Activated B cell treated with CpG ODN at 0.5 μM for 24 hours (primary cell): ENCODE measurements around the gene ADARB2. TPM values are rescaled to one million over a fixed set of nuclear protein-coding genes. Genes with fewer than 3 reads are reported as not detected.

Source experiments
- ATAC-seq: fragments of 200-7000 bp; cut with Tn5 transposase; one replicate; pipeline ENCODE4 v1.10.0; 2021; ENCODE audit warnings: low read depth, mild to moderate bottlenecking, moderate library complexity
- CTCF ChIA-PET: fragments of 350-600 bp; sonication (Branson Sonifier 250); formaldehyde crosslinking; loops from one replicate; lab custom pipeline; 2021; ENCODE audit warnings: antibody characterized with exemption; lab: Charles Lee
- POLR2A ChIA-PET: fragments of 350-600 bp; sonication (Branson Sonifier 250); formaldehyde crosslinking; loops from one replicate; lab custom pipeline; 2021; ENCODE audit warnings: antibody characterized with exemption; lab: Charles Lee
- DNase-seq: peaks from one replicate; pipeline ENCODE4 v3.0.0; 2022
- H3K27ac Mint-ChIP-seq: one replicate; pipeline ENCODE4 v1.8.0; 2020; ENCODE audit warnings: mixed read lengths
- H3K27me3 Mint-ChIP-seq: one replicate; pipeline ENCODE4 v1.8.0; 2021; ENCODE audit warnings: mixed read lengths
- H3K36me3 Mint-ChIP-seq: one replicate; pipeline ENCODE4 v1.8.0; 2021; ENCODE audit warnings: low read depth, mixed read lengths
- H3K4me1 Mint-ChIP-seq: one replicate; pipeline ENCODE4 v1.8.0; 2021; ENCODE audit warnings: mixed read lengths
- H3K4me3 Mint-ChIP-seq: one replicate; pipeline ENCODE4 v1.8.0; 2020; ENCODE audit warnings: mild to moderate bottlenecking, mixed read lengths
- H3K9me3 Mint-ChIP-seq: one replicate; pipeline ENCODE4 v1.8.0; 2020; ENCODE audit warnings: mixed read lengths
- intact Hi-C: fragments of 100-400 bp; cut with micrococcal nuclease; formaldehyde crosslinking; loops from one replicate; pipeline ENCODE4 v1.15.1; 2024
- total RNA-seq: library from RNA; stranded (reverse); gene quantifications from 2 replicates; pipeline ENCODE4 v1.2.3, GENCODE V29; 2022
- TF ChIP-seq, protein P1 (sequence below): fragments of 200-600 bp; IDR thresholded peaks from one replicate; pipeline ENCODE4 v1.8.0; 2022; ENCODE audit warnings: antibody characterized with exemption, mild to moderate bottlenecking

ADARB2 gene
- total RNA-seq, 1 donor from 2014 or later, result 0.11 TPM

DNA sequence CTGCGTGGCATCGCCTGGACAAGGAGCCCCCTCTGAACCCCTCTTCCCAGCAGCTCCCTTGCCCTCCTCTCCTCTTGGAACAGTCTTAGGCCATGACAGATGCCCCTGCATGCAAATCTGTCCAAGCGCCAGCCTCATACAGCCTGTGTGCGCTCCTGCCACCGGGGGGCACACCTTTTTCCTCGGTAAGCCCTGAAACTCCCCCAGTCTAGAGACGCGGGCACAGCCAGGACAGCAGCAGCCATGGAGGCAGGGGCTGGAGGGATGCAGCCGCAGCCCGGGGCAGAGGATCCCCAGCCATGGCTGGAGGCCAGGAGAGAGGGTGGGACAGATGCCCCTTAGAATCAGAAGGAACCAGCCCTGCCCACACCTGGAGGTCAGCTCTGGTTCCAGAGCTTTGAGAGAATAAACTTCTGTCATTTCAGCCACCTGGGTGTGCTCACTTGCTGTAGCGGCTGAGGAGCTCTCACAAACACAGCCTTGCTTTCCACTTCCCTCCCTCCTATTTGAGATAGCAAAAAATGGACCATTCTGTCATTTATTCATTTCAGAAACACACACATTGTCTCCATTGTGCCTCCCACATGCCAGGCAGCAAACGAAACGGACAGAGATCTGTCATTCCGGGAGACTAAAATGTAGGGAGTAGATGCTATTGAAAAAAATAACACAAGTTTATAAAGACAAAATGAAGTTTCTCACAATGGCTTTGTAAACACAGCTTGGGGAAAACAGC, 439.6 kb downstream of the ADARB2 start:
- ChIA-PET POLR2A (no interaction called here), CTCF (no interaction called here)
- DNase-seq (no peak), ATAC-seq (no peak)
- no peaks in the 10 kb centered on the region for H3K4me1 Mint-ChIP-seq
- H3K27ac Mint-ChIP-seq, result no peak overlapping the region
- no peaks in the 10 kb centered on the region for H3K36me3 Mint-ChIP-seq
- H3K9me3 Mint-ChIP-seq, result no peaks in the 10 kb centered on the region
- H3K27me3 Mint-ChIP-seq, result peaks cover 19% of the 10 kb centered on the region
- intact Hi-C loops, result no loop called here
- TF ChIP-seq, protein P1, sequence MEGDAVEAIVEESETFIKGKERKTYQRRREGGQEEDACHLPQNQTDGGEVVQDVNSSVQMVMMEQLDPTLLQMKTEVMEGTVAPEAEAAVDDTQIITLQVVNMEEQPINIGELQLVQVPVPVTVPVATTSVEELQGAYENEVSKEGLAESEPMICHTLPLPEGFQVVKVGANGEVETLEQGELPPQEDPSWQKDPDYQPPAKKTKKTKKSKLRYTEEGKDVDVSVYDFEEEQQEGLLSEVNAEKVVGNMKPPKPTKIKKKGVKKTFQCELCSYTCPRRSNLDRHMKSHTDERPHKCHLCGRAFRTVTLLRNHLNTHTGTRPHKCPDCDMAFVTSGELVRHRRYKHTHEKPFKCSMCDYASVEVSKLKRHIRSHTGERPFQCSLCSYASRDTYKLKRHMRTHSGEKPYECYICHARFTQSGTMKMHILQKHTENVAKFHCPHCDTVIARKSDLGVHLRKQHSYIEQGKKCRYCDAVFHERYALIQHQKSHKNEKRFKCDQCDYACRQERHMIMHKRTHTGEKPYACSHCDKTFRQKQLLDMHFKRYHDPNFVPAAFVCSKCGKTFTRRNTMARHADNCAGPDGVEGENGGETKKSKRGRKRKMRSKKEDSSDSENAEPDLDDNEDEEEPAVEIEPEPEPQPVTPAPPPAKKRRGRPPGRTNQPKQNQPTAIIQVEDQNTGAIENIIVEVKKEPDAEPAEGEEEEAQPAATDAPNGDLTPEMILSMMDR, result no peak
- H3K4me3 Mint-ChIP-seq, result no peak overlapping the region

DNA sequence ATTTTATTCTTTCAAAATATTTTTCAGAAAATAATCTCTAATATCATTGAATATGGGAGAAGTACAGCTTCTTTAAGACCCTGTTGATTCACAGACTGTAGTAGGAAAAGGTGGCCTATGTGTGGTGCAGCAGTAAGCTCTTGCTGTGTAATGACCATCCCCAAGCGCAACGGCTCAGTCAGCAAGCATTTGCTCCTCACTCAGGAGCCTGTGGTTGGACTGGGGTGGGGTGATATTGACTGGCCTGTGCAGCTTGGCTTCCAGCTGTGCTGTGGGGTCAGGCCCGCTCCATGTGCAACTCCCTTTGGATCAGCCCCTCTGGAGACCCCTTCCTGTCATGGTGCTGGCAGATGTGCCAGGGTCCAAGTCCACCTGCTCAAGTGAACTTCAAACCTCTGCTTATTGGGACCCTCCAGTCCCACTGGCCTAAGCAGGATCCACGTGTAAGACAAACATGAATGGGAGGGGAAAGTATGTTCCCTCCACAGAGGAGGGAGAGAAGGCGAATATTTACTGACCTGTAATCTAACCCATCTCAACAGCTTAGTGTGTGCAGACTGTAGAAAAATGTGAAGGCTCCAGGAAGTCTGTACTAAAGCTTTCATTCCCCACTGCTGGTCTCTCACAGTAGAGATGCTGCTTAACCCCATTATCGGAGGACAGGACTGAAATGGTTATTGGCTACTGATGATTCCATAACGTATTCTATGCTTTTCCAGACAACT, 441.4 kb downstream of the ADARB2 start:
- CTCF ChIA-PET, result no interaction called here

DNA sequence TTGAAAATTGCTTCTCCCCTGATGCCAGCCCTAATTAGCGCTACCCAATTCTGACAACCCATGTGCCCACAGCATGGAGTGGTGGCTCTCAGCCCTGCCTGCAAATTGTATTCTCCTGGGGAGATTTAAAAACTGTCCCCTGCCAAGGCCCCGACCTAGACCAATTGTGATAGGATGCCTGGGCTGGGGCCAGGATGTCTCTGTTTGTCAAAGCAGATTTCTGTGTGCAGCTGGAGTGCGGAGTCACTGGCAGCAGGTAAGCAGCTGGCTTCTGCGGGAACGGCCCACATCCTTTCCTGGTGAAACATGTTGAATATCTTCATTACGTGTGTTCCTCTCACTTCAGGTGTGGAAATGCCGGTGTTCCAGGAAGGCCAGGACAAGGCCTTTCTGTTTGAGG, 442.6 kb downstream of the ADARB2 start:
- Mint-ChIP-seq H3K4me3 (no peak overlapping the region), H3K9me3 (no peaks in the 10 kb centered on the region), H3K36me3 (no peaks in the 10 kb centered on the region), H3K4me1 (no peaks in the 10 kb centered on the region), H3K27me3 (peaks cover 25% of the 10 kb centered on the region), H3K27ac (no peak overlapping the region)
- POLR2A ChIA-PET, result no interaction called here
- DNase-seq (no peak), ATAC-seq (no peak)
- intact Hi-C loops, result no loop called here
- TF ChIP-seq, protein P1, result no peak
- CTCF ChIA-PET, result no interaction called here

More for the DNA sequence above, 441.4 kb downstream of the ADARB2 start:
- H3K4me3 Mint-ChIP-seq, result no peak overlapping the region
- TF ChIP-seq, protein P1, result no peak
- no peaks in the 10 kb centered on the region for H3K4me1 Mint-ChIP-seq
- DNase-seq (no peak), ATAC-seq (no peak)
- H3K27me3 Mint-ChIP-seq, result peaks cover 29% of the 10 kb centered on the region
- no peaks in the 10 kb centered on the region for H3K36me3 Mint-ChIP-seq
- intact Hi-C loops, result no loop called here
- H3K9me3 Mint-ChIP-seq, result no peaks in the 10 kb centered on the region
- POLR2A ChIA-PET, result no interaction called here
- no peak overlapping the region for H3K27ac Mint-ChIP-seq

DNA sequence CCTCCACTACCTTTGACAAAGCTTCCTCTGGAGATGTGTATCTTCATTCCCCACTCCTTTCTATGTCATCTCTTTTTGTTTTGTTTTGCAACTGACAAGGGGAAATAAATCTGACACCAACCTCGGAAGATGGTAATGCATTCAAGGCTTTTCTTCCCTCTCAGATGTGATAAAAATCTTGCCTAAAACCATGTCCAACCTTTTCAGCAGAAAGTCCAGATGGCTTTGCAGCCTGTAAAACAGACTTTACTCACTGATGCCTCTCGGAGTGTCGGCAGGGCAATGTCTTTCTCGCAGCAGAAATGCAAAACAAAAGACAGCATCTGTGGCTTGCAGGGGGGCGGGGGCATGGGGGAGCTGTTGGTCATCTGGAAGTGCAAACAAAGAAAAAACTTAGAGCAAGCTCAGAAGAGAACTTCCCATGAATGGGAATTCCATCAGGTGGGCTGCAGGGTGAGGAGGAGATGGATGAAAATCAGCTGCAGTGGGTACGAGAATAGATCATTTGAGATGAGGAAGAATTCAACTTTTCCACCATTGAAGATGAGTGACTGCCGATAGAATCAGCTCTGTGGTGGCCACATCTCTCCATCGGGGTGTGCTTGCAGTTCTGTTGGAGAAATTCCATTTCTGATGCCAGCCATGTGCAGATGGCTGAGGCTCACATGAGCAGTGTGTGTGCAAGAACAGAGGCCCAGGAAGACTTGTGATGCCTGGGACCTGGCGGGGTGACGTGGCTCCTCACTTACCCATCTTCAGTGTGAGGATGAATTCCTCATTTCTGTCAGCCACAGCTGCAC, 443.5 kb downstream of the ADARB2 start:
- ATAC-seq (no peak), DNase-seq (no peak)
- TF ChIP-seq, protein P1, result no peak
- no peak overlapping the region for H3K27ac Mint-ChIP-seq
- CTCF ChIA-PET, result no interaction called here
- peaks cover 27% of the 10 kb centered on the region for H3K27me3 Mint-ChIP-seq
- H3K9me3 Mint-ChIP-seq, result no peaks in the 10 kb centered on the region
- POLR2A ChIA-PET, result no interaction called here
- H3K36me3 Mint-ChIP-seq, result no peaks in the 10 kb centered on the region
- no peak overlapping the region for H3K4me3 Mint-ChIP-seq
- H3K4me1 Mint-ChIP-seq, result no peaks in the 10 kb centered on the region
- intact Hi-C loops, result no loop called here

DNA sequence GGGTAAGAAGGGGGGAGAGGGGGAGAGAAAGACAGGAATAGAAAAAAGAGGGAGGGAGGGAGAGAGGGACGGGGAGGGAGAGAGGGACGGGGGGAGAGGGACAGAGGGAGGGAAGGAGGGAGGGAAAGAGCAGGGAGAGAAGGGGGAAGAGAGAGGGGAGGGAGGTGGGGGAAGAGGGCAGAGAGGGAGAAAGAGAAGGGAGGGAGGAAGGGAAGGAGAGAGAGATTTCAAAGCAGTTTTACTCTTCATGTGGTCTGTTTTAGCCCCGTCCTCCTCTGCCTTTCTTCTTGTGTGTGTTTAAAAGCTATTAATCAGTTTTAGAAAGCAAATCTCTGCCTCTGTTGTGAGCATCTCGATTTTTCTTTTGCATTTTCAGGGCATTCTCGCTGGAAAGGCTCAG, 444.2 kb downstream of the ADARB2 start:
- ChIA-PET POLR2A (no interaction called here), CTCF (no interaction called here)
- TF ChIP-seq, protein P1, result no peak
- ATAC-seq, result no peak
- H3K4me3 Mint-ChIP-seq, result no peak overlapping the region
- peaks cover 24% of the 10 kb centered on the region for H3K27me3 Mint-ChIP-seq
- no peak for DNase-seq
- H3K9me3 Mint-ChIP-seq, result no peaks in the 10 kb centered on the region
- no peak overlapping the region for H3K27ac Mint-ChIP-seq
- intact Hi-C loops, result no loop called here
- no peaks in the 10 kb centered on the region for H3K36me3 Mint-ChIP-seq
- no peaks in the 10 kb centered on the region for H3K4me1 Mint-ChIP-seq
